ENCODE data around the gene CAMLG. TPM values are rescaled to one million over a fixed set of nuclear protein-coding genes. Genes with fewer than 3 reads are reported as not detected.

Gene CAMLG
- total and polyA plus RNA-seq, 2 of the 13 experiments (the other 11 are each of a cell fraction or from before 2014, with no cell fraction given), result 14.2 to 19.8 TPM

- peak; percentile 34; the same call in 1 of the 2 replicates for TF ChIP-seq ZNF281 (CRISPR knock-in tag; IDR thresholded peaks at IDR 0.05; ENCODE audit: borderline replicate concordance)
- 0 out of 2 replicates have a peak, but pooled peaks have one; percentile 56 for TF ChIP-seq KLF13 (CRISPR knock-in tag; IDR thresholded peaks at IDR 0.05)
- peak; percentile 16; the same call in 1 of the 2 replicates for TF ChIP-seq CHD2 (IDR thresholded peaks at IDR 0.05; ENCODE audit: low read depth, low read length)
- TF ChIP-seq, protein P1, sequence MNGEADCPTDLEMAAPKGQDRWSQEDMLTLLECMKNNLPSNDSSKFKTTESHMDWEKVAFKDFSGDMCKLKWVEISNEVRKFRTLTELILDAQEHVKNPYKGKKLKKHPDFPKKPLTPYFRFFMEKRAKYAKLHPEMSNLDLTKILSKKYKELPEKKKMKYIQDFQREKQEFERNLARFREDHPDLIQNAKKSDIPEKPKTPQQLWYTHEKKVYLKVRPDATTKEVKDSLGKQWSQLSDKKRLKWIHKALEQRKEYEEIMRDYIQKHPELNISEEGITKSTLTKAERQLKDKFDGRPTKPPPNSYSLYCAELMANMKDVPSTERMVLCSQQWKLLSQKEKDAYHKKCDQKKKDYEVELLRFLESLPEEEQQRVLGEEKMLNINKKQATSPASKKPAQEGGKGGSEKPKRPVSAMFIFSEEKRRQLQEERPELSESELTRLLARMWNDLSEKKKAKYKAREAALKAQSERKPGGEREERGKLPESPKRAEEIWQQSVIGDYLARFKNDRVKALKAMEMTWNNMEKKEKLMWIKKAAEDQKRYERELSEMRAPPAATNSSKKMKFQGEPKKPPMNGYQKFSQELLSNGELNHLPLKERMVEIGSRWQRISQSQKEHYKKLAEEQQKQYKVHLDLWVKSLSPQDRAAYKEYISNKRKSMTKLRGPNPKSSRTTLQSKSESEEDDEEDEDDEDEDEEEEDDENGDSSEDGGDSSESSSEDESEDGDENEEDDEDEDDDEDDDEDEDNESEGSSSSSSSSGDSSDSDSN (CRISPR knock-in tag; IDR thresholded peaks at IDR 0.05), result peak; percentile 87
- TF ChIP-seq, protein P2, sequence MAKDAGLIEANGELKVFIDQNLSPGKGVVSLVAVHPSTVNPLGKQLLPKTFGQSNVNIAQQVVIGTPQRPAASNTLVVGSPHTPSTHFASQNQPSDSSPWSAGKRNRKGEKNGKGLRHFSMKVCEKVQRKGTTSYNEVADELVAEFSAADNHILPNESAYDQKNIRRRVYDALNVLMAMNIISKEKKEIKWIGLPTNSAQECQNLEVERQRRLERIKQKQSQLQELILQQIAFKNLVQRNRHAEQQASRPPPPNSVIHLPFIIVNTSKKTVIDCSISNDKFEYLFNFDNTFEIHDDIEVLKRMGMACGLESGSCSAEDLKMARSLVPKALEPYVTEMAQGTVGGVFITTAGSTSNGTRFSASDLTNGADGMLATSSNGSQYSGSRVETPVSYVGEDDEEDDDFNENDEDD (CRISPR knock-in tag; IDR thresholded peaks at IDR 0.05; ENCODE audit: borderline replicate concordance), result peak; percentile 91
- TF ChIP-seq DZIP1 (CRISPR knock-in tag; IDR thresholded peaks at IDR 0.05), result no peak; the same call in 1 of the 2 replicates
- no peak for TF ChIP-seq SRSF9 (IDR thresholded peaks at IDR 0.05; ENCODE audit: borderline replicate concordance, insufficient read depth, low read depth, low read length, poor library complexity, severe bottlenecking)
- TF ChIP-seq, protein P3, sequence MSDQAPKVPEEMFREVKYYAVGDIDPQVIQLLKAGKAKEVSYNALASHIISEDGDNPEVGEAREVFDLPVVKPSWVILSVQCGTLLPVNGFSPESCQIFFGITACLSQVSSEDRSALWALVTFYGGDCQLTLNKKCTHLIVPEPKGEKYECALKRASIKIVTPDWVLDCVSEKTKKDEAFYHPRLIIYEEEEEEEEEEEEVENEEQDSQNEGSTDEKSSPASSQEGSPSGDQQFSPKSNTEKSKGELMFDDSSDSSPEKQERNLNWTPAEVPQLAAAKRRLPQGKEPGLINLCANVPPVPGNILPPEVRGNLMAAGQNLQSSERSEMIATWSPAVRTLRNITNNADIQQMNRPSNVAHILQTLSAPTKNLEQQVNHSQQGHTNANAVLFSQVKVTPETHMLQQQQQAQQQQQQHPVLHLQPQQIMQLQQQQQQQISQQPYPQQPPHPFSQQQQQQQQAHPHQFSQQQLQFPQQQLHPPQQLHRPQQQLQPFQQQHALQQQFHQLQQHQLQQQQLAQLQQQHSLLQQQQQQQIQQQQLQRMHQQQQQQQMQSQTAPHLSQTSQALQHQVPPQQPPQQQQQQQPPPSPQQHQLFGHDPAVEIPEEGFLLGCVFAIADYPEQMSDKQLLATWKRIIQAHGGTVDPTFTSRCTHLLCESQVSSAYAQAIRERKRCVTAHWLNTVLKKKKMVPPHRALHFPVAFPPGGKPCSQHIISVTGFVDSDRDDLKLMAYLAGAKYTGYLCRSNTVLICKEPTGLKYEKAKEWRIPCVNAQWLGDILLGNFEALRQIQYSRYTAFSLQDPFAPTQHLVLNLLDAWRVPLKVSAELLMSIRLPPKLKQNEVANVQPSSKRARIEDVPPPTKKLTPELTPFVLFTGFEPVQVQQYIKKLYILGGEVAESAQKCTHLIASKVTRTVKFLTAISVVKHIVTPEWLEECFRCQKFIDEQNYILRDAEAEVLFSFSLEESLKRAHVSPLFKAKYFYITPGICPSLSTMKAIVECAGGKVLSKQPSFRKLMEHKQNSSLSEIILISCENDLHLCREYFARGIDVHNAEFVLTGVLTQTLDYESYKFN (CRISPR knock-in tag; conservative IDR thresholded peaks at IDR 0.05), result peak; percentile 43
- no peak for TF ChIP-seq ZFAT (CRISPR knock-in tag; conservative IDR thresholded peaks at IDR 0.05)
- TF ChIP-seq SATB2 (CRISPR knock-in tag; IDR thresholded peaks at IDR 0.05), result no peak
- TF ChIP-seq HES4 (CRISPR knock-in tag; IDR thresholded peaks at IDR 0.05; ENCODE audit: borderline replicate concordance), result peak; percentile 18; the same call in 1 of the 2 replicates
- no peak for TF ChIP-seq POLR2AphosphoS2 (IDR thresholded peaks at IDR 0.05; ENCODE audit: low read depth, low read length)
- no peak for TF ChIP-seq ZNF20 (CRISPR knock-in tag; IDR thresholded peaks at IDR 0.05)
- TF ChIP-seq ZNF761 (CRISPR knock-in tag; conservative IDR thresholded peaks at IDR 0.05), result 0 out of 2 replicates have a peak, but pooled peaks have one; percentile 62
Measured at GRCh38 chr5:134738133-134738962, at the start of gene CAMLG (continued).
